Measurements from ENCODE around the gene ITGA1.

ITGA1 gene

DNA sequence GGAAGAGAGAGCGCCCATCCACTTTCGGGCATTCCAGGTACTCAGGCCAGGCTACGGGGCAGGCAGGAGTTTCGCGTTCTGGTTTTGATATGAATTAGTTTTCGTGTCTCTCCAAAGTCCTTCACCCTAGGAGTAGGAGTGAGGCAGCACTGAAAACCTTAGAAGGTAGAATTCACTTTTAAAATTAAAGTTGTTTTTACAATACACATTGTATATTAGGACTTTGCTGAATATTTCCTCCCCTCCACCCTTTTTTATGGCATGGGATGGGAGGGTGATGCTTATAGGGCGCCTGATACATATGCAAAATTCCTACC is 747 bp downstream of the ITGA1 start:
- Histone ChIP-seq H3K36me3 (ENCODE audit: control insufficient read depth in 2 of 2, insufficient read depth in 1 of 2, low read length in 2 of 2) (no peaks in the 10 kb centered on the region), H3K4me3 (ENCODE audit: low read depth, low read length) (peak overlapping the region; percentile 77), H3K4me1 (ENCODE audit: control insufficient read depth, insufficient read depth, low read length) (no peaks in the 10 kb centered on the region), H3K9me3 (ENCODE audit: control insufficient read depth, insufficient read depth, low read depth, low read length) (no peaks in the 10 kb centered on the region), H3K27ac (ENCODE audit: extremely low read depth, low read depth, low read length) (peak overlapping the region; percentile 80)
- ChIA-PET POLR2A (interaction anchor here (1.3 to 5.2 kb wide), 3 partner anchors 12 to 98 kb away, joined by 3 to 57 read pairs (median 5); no protein-coding TSS in a partner anchor), CTCF (interaction anchor here (1.1 to 4.2 kb wide), 6 partner anchors 8 to 127 kb away, joined by 4 to 20 read pairs (median 7); no protein-coding TSS in a partner anchor)
- TF ChIP-seq ZNF548 (tag by site-specific recombination; IDR thresholded peaks at IDR 0.05) (no peak), ZBTB17 (tag by site-specific recombination; IDR thresholded peaks at IDR 0.05) (0 out of 2 replicates have a peak, but pooled peaks have one; percentile 15), ZNF660 (tag by site-specific recombination; IDR thresholded peaks at IDR 0.05) (no peak), EGR2 (tag by site-specific recombination; IDR thresholded peaks at IDR 0.05; ENCODE audit: low read depth) (no peak), ZNF211 (tag by site-specific recombination; IDR thresholded peaks at IDR 0.05; ENCODE audit: low read depth) (no peak), ZFP37 (tag by site-specific recombination; IDR thresholded peaks at IDR 0.05) (no peak), ZNF174 (tag by site-specific recombination; IDR thresholded peaks at IDR 0.05) (no peak), ZNF423 (tag by site-specific recombination; IDR thresholded peaks at IDR 0.05) (no peak), ZNF335 (tag by site-specific recombination; conservative IDR thresholded peaks at IDR 0.05) (peak; percentile 75), ZBTB20 (tag by site-specific recombination; IDR thresholded peaks at IDR 0.05) (0 out of 2 replicates have a peak, but pooled peaks have one; percentile 10), MYNN (tag by site-specific recombination; IDR thresholded peaks at IDR 0.05; ENCODE audit: borderline replicate concordance) (no peak)
- TF ChIP-seq, protein P1, sequence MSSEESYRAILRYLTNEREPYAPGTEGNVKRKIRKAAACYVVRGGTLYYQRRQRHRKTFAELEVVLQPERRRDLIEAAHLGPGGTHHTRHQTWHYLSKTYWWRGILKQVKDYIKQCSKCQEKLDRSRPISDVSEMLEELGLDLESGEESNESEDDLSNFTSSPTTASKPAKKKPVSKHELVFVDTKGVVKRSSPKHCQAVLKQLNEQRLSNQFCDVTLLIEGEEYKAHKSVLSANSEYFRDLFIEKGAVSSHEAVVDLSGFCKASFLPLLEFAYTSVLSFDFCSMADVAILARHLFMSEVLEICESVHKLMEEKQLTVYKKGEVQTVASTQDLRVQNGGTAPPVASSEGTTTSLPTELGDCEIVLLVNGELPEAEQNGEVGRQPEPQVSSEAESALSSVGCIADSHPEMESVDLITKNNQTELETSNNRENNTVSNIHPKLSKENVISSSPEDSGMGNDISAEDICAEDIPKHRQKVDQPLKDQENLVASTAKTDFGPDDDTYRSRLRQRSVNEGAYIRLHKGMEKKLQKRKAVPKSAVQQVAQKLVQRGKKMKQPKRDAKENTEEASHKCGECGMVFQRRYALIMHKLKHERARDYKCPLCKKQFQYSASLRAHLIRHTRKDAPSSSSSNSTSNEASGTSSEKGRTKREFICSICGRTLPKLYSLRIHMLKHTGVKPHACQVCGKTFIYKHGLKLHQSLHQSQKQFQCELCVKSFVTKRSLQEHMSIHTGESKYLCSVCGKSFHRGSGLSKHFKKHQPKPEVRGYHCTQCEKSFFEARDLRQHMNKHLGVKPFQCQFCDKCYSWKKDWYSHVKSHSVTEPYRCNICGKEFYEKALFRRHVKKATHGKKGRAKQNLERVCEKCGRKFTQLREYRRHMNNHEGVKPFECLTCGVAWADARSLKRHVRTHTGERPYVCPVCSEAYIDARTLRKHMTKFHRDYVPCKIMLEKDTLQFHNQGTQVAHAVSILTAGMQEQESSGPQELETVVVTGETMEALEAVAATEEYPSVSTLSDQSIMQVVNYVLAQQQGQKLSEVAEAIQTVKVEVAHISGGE (tag by site-specific recombination; conservative IDR thresholded peaks at IDR 0.05; ENCODE audit: low read depth) = 0 out of 2 replicates have a peak, but pooled peaks have one; percentile 14
- TF ChIP-seq, protein P2, sequence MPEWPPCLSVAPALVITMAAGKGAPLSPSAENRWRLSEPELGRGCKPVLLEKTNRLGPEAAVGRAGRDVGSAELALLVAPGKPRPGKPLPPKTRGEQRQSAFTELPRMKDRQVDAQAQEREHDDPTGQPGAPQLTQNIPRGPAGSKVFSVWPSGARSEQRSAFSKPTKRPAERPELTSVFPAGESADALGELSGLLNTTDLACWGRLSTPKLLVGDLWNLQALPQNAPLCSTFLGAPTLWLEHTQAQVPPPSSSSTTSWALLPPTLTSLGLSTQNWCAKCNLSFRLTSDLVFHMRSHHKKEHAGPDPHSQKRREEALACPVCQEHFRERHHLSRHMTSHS (tag by site-specific recombination; IDR thresholded peaks at IDR 0.05) = no peak
- TF ChIP-seq, protein P3, sequence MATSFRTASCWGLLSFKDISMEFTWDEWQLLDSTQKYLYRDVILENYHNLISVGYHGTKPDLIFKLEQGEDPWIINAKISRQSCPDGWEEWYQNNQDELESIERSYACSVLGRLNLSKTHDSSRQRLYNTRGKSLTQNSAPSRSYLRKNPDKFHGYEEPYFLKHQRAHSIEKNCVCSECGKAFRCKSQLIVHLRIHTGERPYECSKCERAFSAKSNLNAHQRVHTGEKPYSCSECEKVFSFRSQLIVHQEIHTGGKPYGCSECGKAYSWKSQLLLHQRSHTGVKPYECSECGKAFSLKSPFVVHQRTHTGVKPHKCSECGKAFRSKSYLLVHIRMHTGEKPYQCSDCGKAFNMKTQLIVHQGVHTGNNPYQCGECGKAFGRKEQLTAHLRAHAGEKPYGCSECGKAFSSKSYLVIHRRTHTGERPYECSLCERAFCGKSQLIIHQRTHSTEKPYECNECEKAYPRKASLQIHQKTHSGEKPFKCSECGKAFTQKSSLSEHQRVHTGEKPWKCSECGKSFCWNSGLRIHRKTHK (tag by site-specific recombination; IDR thresholded peaks at IDR 0.05) = no peak

DNA sequence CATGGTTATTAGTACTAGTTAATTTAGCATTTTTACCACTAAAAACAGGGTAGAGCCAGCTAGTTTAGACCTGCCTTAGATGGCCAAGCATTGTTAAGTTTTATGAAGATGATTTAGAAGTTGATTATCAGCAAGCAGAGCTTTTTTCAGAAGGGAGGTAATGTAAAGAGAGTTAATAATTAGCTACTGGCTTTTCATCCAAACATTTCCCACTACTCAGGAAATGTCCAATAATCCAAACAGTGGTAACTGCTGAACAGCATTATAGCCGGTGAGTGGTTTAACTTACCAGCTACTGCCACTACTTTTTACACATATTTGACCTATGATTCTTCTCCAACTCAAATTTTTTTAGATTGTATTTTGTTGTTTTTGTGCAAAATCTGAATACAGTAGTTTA is 1.7 kb downstream of the ITGA1 start:
- Histone ChIP-seq H3K4me3 (ENCODE audit: low read depth, low read length) (peak overlapping the region; percentile 77), H3K36me3 (ENCODE audit: control insufficient read depth in 2 of 2, insufficient read depth in 1 of 2, low read length in 2 of 2) (no peaks in the 10 kb centered on the region), H3K9me3 (ENCODE audit: control insufficient read depth, insufficient read depth, low read depth, low read length) (no peaks in the 10 kb centered on the region), H3K4me1 (ENCODE audit: control insufficient read depth, insufficient read depth, low read length) (0 out of 2 replicates have a peak, but pooled peaks cover 2% of the 10 kb centered on the region), H3K27ac (ENCODE audit: extremely low read depth, low read depth, low read length) (no peak overlapping the region)
- POLR2A ChIA-PET = interaction anchor here (5.2 kb wide), 1 partner anchor 11 kb away, joined by 57 read pairs; no protein-coding TSS in a partner anchor
- TF ChIP-seq ZNF133 (tag by site-specific recombination; IDR thresholded peaks at IDR 0.05) = no peak
- TF ChIP-seq OSR2 (tag by site-specific recombination; IDR thresholded peaks at IDR 0.05) = peak; percentile 32; the same call in 1 of the 2 replicates
- TF ChIP-seq KLF7 (tag by site-specific recombination; IDR thresholded peaks at IDR 0.05; ENCODE audit: borderline replicate concordance) = no peak
- no peak for TF ChIP-seq ZNF514 (tag by site-specific recombination; IDR thresholded peaks at IDR 0.05)
- TF ChIP-seq, protein P1 (tag by site-specific recombination; conservative IDR thresholded peaks at IDR 0.05; ENCODE audit: low read depth) = no peak
- no peak for TF ChIP-seq ZNF341 (tag by site-specific recombination; IDR thresholded peaks at IDR 0.05; ENCODE audit: low read depth)
- TF ChIP-seq ZFP41 (tag by site-specific recombination; IDR thresholded peaks at IDR 0.05; ENCODE audit: borderline replicate concordance) = no peak
- TF ChIP-seq KLF1 (tag by site-specific recombination; IDR thresholded peaks at IDR 0.05) = no peak
- TF ChIP-seq ZNF76 (tag by site-specific recombination; IDR thresholded peaks at IDR 0.05; ENCODE audit: borderline replicate concordance, low read depth) = no peak
- no peak for TF ChIP-seq EGR2 (tag by site-specific recombination; IDR thresholded peaks at IDR 0.05; ENCODE audit: low read depth)
- TF ChIP-seq ZNF664 (tag by site-specific recombination; IDR thresholded peaks at IDR 0.05) = 0 out of 2 replicates have a peak, but pooled peaks have one; percentile 56
- CTCF ChIA-PET = interaction anchor here (0.6 to 4.2 kb wide), 3 partner anchors 11 to 126 kb away, joined by 3 to 20 read pairs (median 5); no protein-coding TSS in a partner anchor
